Activated naive CD8-positive, alpha-beta T cell treated with anti-CD3 and anti-CD28 coated beads, Interleukin-2, amount 50 U/mL, for 16 hours (primary cell): Measurements from ENCODE around the gene PRTG.
"Not testable (repeated sequence)": the region's sequence is repeated elsewhere in the genome, so short reads cannot be mapped to it uniquely, and the experiment has no call there.

Experiments
- DNase-seq: peaks from one replicate; pipeline ENCODE4 v3.0.0-alpha.2; 2020; ENCODE audit warnings: low read depth, low spot score

PRTG gene

DNA sequence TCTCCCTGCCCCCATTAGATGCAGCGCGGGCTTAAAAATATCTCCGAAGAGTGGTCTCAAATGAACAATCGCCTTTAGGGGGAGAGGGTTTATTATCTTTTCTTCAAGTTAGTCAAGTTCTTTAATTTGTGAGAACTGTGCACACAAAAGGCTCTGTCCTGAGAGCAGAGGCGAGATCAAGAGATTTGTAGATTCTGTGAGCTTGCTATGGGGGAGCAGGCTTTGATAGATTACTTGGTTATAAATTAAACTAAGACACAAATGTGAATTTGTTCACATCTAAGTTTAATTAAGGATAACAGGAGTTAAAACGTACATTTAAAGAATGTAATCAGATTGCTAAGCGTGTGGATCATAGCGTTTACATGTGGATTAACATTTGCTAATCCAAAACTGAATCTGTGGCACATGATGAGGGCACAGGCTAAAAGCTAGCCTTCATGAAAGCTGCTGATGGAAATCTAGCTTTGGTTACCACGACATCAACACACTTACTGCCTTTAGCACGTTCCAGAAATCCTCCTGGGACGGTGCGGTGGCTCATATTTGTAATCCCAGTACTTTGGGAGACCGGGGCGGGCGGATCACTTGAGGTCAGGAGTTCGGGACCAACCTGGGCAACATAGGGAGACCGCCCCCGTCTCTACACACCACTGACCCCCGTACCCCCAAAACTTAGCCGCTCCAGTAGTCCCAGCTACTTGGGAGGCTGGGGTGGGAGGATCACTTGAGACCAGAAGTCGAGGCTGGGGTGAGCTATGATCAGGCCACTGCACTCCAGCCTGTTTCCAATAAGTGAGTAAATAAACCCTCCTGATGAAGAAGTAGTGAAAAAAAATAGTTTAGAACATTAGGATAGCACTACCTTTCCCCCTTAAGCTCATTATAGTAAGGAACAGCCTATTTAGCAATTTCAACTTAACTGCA lies 1.0 kb upstream of the PRTG start:
- DNase-seq: no peak

DNA sequence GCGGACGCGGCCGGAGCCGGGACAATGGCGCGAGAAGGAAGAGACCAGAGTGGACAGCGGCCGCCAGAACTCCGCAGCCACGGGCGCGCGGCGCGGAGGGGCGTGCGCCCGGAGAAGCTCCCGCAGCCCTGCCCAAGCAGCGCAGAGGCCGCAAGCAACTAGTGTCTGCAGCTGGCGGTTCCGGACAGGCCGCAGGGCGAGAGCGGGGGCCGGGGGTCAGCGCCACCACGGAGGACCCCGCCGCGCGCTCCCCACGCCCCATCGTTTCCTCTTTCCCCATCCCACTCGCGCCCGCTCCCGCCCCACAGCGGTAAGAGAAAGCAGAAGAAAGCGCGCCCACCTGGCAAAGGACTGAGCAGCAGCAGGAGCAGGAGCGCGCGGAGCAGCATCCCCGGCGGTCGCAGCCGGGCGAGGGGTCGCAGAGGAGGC lies 440 bp downstream of the PRTG start:
- DNase-seq: no peak

DNA sequence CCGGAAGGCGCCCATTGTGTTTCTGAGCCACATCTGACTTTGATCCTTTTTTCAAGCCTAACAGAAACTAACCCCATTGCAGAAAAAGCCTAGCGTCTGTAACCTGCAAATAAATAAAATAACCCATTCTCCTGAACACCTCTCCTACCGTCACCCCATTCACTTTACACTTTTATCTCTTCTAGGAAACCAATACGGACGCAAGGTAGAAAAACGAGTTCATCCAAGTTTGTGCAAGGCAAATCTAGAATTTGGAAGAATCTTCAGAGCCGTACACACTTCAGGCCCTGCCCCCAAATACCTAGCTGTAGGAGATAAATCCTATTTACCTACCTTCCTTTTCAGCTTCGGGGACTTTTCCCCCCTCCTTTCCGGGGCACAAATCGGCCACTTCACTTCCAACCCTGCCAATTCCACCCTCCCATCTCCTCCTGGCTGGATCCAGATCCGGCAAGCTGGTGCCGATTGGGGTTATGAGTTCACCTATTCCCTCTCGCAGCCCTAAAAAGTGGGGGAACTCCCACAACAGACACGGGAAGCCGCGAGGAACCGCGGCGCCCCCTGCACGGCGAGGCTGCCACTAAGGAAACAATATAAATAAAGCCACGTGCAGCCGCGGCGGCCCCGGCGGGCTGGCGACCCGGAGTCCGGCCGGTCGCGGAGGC lies 987 bp downstream of the PRTG start:
- no peak for DNase-seq

DNA sequence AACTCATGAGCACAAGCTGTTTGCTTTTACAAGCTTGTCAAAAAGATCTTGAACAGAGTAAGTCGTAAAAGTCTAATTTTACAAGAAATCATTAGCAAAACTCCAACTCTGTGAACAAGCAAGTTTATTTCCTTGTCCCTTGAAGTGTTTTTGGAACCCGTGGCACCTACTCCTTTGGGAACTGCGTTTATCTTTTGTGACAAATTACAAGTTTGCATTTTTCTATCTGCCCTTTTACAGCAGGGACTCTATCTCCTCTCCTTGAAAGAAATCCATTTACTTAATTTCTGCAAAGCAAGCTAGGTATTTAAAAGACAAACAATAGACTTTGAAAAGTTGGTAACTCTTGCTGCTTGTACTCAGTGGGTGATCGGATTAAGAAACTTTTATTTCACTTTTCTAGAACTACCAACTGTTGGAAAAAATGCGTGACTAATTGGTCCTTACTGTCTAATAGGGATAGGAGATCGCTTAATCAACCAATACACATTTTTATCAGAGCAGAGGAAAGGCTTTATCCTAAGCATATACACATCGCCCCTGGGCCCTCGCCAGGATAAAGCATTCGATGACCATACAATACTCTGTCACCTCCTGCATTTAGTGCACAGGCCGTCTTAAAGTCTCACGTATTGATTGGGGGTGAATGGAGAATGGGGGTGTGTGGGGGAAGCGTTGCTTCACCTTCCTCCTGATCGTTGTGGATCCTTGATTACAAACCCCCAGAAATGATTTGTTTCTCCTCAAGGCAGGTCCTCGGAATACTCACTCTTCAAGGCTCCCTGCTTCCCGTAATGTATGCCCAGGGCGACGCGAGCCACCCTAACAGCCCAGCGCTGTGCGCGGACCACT lies 1.7 kb downstream of the PRTG start:
- no peak for DNase-seq

DNA sequence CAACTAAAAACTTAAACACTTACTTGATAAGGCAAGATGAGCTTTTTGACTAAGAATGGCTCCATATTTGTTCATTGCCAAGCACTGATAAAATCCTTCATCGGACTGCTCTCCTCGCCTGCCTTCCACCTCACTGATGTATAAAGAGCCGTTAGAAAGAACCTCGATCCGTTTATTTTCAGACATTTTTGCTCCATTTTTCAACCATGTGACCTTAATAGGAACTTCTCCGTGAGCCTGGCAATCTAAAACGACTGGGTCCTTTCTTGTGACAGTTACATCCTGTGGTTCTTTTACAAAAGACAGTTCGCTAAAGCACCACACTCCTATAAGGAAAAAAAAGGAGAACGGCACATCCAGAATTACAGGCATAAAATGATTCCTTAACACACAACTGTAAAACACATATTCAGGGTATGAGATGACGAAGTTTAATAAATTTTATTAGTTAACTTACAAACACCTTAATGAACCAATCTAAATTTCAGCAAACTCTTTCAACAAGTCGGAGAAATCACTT lies 2.5 kb downstream of the PRTG start:
- DNase-seq: no peak

DNA sequence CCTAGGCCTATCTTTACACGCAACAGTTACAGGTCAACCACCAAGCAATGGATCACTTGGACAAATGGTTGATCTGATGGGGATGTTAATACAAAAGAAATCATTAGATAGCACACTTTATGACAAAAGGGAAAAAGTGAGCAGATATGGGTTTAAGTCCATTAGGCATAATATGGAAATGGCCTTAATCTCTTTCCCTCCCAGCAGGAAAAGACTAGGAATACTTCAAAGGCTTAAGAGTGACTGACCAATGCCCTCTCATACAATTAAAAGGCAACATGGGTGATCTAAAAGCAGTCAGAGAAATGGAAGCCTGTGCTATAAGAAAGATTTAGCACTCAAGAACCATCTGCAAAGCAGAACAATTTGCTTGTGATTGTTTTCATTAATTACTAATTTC lies 3.3 kb downstream of the PRTG start:
- DNase-seq: no peak

DNA sequence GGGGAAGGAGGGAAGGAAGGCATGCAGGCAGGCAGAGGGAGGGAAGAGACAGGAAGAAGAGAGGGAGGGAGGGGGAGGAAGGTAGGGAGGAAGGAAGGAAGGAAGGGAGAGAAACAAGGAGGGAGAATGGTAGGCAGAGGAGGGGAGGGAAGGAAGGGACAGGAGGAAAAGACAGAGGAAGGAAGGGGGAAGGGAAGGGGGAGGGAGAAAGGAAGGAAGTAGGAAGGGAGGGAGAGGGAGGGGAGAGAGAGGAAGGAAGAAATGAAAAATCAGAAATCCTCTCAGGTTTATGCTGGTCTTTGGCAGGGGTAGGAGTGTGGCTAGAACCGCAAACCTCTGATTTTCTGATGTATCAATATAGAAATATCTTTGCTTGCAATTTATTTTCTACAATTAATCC lies 4.2 kb downstream of the PRTG start:
- no peak for DNase-seq

DNA sequence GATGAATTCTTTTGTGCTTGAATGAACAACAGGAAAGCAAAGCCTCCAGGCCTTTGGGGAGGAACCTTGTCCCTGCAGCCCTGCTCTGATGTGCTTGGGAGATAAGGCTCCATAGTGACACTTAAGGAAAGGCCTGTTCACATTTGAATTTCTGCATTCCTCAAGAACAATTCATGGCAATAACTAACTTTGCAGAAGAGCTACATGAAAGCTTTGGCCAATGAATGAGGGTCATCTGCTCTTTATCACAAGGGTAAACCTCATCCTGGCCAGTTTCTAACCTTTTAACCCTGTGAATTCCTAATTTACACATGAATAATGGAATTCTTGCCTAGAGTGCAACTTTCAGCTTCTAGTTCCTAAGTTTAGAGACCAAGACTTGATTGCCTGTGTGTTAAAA lies 5.6 kb downstream of the PRTG start:
- DNase-seq: no peak

DNA sequence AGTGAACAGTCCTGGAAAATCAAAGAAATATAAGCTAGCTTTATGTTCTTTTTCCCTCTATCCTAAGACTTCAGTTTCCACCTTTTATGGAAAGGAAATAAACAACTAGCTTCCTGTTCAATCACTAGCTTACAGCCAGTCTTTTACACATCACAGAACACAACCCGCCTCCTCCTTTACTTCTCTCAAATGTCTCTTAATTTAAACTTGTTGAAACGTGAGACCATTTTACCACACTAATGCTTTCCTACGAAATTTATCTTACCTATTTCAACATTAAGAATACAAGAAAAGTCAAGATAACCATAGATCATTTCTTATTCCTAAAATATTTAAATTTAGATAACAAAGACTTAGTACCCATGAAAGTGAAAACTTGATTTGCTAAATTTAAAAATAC lies 6.2 kb downstream of the PRTG start:
- no peak for DNase-seq

DNA sequence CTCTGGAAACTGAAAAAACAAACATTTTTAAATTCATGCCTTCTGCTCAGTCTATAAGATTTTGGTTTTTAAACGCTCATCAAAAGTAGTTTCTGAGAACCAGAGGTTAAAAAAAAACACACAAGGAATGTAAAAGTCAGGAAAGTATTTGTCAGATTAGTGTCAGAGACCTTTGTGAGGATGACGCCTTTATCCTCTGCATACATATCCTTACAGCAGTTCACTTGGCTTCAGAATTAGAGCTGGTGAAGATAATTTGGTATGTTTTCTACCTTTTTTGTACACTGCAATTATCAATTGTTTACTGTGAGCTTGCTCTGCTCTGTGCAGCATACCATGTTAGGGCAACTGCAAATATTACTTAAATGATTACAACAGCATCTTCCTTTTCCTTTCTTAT lies 8.3 kb downstream of the PRTG start:
- no peak for DNase-seq

DNA sequence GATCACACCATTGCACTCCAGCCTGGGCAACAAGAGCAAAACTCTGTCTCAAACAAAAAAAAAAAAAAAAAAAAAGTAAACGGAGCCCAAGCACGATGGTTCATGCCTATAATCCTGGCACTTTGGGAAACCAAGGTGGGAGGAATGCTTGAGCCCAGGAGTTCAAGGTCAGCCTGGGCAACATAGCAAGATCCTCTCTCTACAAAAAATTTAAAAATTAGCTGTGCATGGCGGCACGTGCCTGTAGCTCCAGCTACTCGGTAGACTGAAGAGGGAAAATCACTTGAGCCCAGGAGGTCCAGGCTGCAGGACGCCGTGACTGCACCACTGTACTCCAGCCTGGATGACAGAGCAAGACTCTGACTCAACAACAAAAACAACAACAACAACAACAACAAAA lies 9.5 kb downstream of the PRTG start:
- DNase-seq: not testable (repeated sequence)

DNA sequence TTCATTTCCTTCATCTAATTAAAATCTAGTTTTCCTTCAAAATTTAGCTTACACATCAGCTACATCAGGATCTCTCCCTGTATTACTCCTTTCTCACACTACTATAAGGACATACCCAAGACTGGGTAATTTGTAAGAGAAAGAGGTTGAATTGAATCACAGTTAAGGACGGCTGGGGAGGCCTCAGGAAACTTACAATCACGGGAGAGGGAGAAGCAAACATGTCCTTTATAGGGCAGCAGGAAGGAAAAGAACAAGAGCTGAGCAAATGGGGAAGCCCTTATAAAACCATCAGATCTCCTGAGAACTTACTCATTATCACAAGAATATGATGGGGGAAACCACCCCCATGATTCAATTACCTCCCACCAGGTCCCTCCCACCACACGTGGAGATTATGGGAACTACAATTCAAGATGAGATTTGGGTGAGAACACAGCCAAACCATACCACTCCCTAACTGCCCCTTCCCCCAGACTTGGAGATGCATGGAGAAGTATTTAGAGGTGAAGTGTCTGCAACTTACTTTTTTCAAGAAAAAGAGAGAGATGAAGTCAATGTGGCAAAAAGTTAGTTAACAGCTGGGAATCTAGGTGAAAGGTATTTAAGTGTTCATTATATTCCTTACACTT lies 21.3 kb downstream of the PRTG start:
- no peak for DNase-seq

DNA sequence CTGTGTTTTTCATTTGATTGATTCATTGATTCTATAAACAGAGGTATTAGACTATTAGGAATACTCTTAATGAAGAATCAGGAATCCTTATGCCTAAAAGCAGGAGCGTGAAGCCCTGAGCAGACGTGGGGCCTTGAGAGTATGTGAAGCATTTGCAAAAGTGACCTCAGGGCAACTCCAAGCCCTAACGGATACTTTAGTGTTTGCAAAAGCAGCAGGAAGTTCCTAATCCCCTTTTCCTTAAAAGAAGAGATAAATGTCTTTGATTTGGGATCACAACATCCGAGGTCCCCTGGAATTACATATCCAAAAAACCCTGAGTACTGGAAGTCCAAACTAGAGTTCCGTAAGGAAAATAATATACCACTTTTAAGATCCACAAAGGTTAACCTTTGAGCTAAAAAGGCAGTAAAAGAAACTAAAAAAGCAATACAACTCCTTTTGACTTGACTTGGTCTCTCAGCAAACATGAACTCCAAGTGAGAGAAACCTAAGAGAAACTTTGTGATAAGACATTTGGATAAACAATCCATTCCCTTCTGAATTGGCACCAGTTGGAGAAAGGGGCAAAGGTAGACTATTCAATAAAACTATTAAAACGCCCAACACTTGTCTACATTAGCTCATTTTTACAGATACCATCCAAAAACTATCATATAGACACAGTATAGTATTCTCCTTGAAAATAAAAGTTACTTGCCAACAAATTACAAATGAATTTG lies 27.4 kb downstream of the PRTG start:
- no peak for DNase-seq

DNA sequence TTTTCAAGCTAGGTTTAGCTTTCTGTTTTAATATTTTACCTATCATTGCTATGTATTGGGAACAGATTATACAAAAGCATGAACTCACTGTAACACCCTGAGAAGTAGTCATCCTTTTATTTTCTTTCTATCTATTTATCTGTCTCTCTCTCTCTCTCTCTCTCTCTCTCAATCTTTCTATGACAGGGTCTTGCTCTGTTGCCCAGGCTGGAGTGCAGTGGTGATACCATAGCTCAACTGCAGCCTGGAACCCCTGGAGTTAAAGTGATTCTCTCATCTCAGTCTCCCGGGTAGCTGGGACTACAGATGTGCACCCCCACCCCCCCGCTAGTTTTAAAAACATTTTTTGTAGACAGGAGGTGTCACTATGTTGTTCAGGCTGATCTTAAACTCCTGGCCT lies 28.9 kb downstream of the PRTG start:
- no peak for DNase-seq

DNA sequence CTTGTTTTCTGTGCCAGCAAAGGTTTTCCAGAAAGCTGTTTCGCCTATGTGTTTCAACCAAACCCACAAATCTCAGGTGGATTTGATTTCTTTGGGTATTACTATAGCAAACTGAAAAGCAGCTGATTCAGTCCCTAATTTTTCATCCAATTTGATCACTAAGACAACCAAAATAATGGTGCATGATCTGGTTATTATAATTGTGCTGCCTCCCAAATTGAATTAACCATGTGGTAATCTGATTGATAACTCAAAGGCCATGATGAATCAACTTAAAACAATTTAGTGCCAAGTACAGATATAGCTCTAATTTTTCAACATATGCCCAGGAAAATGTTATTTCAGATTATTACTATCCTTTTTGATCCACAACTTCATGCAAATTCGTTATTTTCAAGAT lies 30.6 kb downstream of the PRTG start:
- no peak for DNase-seq

DNA sequence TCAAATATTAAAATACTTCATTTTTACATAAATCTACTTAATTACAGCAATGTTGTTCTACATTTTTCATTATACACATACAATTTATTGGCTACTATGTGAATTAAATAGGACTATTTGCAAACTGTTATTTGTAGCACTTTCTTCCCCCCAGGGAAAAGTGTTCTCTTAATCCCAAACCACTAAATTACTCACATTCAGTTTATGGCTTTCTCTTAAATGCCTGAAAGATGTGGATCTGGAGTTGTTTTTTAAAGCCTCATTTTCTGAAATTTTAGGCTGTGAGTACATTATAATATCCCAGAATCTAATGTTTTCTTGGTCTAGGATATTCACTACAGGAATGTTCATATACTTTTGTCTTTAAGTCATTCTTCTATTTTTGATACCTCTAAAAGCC lies 32.7 kb downstream of the PRTG start:
- no peak for DNase-seq

DNA sequence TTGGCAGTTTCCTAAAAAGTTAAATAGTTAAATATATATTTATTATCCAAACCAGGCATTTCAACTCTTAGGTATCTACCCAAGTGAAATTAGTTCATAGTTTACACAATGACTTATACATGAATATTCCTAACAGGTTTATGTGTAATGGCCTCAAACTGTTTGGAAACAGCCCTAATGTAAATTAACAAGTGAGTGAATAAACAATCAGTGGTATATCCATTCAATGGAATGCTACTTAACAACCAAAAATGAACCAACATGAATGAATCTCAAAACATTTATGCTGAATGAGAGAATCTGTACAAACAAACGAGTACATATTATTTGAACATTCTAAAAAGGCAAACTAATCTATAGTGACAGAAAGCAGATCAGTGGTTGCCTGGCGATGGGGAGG lies 33.5 kb downstream of the PRTG start:
- DNase-seq: no peak

DNA sequence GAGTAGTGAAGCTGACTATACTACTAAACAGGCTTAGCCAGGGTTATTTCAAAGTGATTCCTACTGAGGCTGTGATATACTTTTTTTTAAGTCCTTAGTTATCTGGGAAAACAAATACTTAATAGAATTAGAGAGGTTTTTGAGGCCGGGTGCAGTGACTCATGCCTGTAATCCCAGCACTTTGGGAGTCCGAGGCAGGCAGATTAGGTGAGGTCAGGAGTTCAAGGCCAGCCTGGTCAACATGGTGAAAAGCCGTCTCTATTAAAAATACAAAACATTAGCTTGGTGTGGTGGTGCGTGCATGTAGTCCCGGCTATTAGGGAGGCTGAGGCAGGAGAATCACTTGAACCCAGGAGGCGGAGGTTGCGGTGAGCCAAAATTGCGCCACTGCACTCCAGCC lies 34.2 kb downstream of the PRTG start:
- DNase-seq: no peak

DNA sequence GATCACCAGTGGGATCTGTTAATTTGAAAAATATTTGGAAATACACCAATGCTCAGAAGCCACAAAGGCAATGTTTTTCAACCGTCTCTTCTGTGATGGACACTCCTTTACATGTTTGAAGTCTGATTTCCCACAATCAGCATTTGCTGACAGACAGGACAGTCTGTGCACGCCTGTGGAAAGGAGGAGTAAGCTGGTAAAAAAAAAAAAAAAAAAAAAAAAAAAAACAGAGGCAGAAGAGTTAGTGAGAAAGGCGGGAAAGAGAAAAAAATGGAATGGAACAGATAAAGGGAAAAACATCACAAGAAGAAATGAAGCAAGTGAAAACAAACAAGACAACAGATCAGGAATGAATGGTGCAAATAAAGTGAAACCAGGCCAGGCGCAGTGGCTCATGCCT lies 35.0 kb downstream of the PRTG start:
- DNase-seq: no peak

DNA sequence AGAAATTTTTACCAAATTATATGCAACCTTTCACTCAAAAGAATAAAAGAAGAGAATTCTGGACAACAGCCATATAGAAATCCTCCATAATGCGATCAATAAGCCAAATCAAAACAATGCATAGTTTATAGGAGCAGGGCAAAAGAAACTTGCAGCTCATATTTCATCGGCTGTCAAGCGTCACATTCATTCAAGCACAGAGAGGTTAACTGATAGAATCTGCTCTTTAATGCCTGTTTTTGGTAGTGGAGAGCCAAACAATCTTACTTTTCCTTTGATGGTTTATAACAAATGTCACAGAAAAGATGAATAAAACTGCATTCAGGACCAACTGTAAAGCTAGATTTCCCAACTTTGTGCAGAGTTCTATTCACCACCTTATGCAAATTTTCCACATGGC lies 35.4 kb downstream of the PRTG start:
- DNase-seq: no peak

DNA sequence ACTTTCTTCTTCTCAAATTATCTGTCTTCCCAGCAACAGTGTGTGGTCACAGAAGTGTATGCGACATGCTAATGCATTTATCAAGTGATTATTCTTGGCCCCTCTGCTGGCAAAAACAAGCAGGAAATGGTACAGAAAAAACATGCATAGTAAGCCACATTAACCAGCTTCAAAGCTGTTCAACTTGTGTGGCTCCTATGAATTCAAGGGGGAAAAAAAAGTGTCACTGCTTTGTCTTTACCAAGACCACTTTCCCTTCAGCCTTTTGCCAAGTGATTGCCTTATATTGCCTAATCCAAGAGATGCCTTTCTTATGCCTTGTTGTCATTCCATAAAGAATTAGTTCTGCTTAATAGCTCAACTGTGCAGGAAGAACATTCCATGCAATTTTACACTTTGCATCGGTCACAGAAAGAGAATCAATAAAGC lies 39.1 kb downstream of the PRTG start:
- DNase-seq: no peak
